ENCODE data around the gene PCAT6.

DNA sequence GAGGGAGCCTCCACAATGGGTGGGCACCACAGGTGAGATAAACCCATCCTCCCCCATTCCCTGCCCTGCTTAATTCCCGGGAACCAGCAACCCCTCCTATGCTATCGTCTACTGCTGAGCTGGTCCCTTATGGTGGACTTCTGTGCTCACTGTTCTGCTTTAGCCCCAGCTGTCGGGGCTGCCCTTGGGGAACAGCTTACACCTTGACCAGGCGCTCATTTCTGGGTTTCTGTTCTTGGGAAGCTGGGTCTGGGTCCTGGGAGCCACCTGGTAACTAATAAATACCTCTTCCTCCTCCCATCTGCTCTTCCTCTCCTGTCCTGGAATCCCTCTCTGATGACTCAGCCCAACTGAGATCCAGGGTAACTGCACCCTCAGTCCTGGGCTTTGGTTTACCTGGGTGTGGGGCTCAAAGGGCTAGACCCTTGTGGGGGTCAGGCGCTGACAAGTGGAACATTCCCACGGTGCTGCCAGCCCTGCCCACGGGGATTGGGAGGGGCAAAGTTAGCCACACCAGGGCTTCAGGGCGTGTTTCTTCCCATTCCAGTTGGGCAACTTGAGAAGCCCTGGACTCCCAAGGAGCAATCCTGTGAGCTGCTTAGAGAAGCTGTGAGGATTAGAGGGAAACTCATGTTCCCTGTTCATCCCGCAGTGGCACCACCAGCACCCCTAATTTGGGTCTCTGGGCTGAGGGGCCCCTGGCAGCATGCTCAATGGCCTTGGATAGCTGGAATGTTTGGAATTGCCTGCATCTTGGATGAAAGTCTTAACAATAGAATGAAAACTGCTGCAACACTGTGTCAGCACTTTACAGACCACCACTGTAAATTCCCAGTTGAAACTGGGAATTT is 1.6 kb downstream of the PCAT6 start:
- no peak for TF ChIP-seq EP300 (IDR thresholded peaks at IDR 0.05)
- TF ChIP-seq, protein P1, sequence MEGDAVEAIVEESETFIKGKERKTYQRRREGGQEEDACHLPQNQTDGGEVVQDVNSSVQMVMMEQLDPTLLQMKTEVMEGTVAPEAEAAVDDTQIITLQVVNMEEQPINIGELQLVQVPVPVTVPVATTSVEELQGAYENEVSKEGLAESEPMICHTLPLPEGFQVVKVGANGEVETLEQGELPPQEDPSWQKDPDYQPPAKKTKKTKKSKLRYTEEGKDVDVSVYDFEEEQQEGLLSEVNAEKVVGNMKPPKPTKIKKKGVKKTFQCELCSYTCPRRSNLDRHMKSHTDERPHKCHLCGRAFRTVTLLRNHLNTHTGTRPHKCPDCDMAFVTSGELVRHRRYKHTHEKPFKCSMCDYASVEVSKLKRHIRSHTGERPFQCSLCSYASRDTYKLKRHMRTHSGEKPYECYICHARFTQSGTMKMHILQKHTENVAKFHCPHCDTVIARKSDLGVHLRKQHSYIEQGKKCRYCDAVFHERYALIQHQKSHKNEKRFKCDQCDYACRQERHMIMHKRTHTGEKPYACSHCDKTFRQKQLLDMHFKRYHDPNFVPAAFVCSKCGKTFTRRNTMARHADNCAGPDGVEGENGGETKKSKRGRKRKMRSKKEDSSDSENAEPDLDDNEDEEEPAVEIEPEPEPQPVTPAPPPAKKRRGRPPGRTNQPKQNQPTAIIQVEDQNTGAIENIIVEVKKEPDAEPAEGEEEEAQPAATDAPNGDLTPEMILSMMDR (IDR thresholded peaks at IDR 0.05), result no peak
- TF ChIP-seq POLR2A (IDR thresholded peaks at IDR 0.05), result no peak
